Germinal center (tissue), 1 donor: ENCODE results near the gene MTA2.

Source experiments
- DNase-seq: peaks from one replicate; pipeline ENCODE4 v3.0.0; 2012; ENCODE audit warnings: mixed read lengths, low spot score

MTA2 gene

DNA sequence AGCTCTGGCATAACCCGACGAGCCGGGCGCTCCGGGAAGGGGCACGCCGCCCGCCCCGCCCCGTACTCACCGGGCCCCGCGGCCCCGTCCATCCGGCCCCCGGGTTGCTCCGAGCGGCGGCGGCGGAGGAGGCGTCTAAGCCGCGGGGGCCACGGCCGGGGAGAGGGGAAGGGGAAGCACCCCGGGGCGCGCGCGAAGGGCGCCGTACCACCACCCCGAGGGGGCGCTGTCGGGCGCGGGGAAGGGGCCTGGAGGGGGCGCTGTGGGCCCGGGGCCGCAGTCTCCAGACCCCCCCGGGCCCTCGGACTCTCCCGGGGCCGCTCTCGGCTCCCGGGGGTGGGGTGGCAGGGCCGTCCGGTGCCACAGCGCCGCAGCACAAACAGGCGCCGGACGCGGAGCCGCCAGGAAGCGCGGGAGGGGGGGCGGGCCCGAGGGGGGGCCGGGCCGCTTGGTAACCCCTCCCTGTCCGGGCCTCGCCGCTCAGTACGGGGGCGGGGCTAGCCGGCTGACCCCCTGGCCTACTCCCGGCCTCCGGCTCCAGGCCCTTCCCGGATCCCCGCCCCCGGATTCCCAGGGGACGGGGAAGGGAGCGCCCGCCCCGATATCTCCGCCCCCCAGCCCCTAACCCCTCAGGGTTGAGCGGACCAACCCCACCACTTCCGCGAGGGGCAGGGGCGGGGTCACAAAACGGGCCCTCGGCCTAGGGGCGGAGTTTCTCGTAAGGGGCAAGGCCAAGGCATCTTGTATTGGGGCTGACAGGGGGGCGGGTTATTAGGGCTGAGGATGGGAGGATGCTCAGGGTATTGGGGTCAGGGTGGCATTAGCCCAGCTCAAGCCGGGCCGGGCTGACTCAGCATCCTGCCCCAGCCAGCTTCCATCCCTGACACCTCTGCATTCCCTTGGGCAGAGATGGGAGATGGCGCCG is 11.0 kb upstream of the MTA2 start, which contains the start of the genes EML3 and ROM1:
TSS of gene EML3 (minus strand) at position 410 of the 925 bp plus-strand sequence. CDS start at position 92, 318 bp downstream.
TSS of gene ROM1 (plus strand) at position 892 of the 925 bp plus-strand sequence. CDS start at position 917, 25 bp downstream.
- peak; percentile 94 for DNase-seq

DNA sequence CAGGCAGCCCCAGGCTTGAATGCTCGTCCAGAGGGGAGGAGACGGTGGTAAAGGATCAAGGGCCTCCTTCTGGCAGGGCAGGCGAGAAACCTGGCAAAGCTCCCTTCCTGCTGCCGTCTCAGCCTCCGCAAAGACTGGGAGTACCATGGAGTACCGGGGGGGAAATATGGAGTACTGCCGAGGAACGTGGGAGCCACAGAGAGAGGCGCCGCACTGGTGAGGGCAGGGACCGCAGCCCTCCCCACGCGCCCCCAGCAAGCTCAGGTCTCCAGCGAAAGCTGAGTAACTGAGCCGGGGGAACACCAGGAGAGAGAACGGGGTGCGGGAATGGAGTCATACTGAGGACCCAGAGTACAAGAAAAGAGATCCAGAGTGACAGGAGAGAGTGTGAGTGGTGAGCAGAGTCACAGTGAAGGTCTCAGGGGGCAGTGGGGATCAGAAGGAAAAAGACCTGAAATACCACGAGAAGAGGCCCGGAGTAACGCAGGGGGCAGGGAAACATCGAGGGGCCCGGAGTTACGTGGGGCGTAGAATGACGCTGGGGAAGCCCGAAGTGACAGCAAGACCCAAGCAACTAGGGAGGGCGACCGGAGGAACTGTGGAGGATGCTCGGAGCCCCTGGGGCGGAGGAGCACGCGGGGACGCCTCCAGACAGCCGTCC is 10.2 kb upstream of the MTA2 start:
- no peak for DNase-seq

DNA sequence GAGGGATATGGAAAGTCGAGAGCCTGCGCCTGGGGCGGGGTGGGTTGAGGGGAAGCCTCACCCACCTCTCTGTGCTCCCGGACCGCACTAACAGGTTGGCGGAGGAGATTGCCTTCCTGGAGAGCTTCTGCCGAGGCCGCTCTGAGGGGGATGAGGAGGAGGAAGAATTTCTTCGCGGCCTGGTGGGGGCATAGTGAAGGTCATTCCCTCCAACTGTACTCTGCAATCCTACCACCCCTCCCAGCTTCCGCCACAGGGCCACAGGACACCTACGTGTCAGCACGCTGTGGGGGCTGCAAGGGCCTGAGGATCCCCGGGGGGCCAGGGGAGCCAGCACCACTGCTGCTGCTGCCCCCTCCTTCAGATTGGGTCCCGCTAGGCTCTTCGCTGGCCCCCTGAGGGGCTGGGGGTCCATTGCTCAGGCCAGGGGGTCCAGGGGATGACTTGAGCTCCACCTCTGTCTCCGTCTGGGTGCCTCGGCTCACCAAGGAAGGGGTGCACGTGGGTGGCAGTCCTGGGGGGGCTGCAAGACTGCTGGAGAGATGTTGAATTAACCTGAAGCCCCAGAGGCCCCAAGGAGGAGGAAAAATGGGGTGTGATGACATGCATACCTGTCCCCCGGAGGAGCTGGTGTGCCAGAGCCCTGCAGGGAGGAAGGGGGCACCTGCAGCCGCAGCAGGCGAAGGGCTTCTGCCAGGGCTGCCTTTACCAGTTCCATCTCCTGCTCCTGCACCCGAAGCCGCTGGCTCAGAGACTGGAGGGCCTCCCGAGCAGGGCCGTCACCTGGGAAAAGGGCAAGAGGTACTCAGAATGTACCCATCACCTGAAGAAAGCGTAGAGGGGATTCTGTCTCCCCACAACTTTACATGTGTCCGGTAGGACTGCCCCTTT is 9.4 kb upstream of the MTA2 start:
- DNase-seq = no peak

DNA sequence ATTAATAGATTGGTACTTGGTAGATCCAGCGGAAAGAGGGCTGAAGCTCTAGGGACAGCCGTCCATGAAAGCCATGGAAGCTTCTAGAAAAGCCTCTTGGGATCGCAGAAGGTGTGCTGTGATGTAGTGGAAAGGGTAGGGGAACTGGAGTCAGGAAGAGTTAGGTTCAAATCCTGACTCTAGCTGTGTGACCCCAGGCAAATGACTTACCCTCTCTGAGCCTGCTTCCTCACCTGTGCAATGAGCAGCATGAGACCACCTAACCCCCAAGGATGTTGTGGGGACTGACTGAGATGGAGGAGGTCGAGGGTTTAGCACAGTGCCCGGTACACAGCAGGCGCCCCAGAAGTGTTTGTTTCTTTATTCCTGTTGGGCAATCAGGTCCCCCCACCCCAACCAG is 8.7 kb upstream of the MTA2 start:
- DNase-seq = no peak

DNA sequence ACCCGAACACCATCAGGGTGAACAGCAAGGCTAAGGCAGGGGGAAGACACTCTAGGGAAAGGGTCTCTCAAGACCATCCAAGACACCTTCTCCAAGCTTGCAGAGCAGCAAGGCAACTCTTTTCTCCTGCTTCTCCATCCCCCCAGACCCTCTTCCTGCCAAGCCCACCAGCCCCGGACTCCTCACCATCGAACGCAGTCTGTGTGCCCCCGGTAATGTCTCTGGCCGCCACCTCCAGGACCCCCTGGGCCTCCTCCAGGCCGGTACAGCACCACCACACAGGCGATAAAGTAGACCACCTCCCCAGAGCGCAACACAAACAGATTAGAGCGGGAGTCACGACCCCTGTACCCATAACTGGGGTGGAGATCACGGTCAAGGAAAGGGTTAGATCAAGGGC is 7.1 kb upstream of the MTA2 start:
- no peak for DNase-seq

DNA sequence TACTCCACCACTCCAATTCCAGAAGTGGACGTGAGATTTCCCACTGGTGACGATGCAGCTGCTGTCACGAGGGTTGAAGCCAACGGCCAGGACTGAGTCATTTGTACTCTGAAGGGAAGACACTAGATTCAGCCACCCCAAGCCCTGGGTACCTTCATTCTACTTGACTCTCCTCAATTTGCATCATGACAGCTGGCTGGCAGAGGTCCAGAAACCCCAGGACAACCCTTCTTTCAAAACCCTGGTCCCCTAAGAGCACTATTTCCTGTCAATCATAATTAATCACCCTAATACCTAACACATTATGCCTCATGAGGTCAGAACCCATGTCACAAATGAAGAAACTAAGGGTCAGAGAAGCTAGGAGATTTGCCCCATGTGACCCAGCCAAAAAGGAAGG is 6.0 kb upstream of the MTA2 start:
- no peak for DNase-seq

DNA sequence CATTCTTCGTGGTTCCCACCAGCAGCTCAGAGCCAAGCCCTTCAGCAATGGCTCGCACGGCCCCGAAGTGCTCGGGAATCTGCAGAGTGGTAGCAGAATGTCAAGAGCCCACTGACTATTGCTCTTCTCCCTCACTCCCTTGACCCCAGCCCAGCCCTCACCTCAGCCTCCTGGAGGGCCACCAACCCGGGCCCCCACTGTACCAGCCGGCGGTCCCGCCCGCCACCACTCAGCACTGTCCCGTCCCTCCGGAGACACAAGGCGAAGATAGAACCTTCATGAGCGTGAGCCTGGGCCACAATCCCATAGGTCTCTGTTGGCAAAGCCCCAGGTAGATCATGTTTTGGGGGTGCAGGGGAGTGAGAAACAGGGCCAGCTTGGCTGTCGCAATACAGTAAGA is 4.2 kb upstream of the MTA2 start:
- DNase-seq = no peak

DNA sequence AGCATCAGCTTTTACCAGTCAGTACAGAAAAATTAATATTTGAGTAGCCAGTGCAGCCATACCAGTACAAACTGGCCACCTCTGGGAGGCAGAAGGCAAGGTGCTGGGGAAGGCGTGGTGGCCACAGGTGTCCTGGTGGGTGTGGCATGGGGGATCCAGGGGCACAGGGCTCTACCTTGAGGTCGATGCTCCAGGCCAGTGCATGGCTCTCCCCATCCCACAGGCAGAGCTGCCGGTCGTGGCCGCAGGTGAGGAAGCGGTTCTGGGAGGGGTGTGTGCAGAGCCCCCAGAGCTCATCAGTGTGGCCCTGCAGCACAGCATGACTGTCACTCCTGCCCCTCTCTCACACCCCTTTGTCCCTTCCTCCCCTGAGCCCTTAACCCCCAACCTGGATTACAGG is 3.8 kb upstream of the MTA2 start:
- no peak for DNase-seq

DNA sequence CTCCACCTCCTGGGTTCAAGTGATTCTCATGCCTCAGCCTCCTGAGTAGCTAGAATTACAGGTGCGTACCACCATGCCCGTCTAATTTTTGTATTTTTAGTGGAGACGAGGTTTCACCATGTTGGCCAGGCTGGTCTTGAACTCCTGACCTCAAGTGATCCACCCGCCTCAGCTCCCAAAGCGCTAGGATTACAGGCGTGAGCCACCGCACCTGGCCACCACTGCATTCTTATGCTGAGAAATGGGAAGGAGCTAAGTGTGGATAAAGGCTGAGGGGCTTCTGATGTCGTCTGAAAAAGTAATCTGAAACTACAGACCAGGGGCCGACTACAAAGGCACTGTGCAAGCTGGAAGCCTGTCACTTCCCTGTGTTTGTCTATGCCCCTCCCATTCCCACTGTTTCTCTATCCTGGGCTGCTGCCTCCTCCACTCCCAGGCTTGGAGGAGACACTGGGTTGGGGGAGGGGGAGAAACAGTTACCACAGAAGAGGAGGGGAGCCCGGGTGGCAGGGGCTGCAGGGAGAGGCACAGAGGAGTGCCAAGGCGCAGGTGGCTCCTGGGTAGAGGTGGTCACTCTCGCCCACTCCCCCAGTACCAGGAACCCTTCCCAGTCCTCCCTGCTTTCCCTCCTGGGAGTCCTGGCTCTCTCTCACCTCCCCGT is 2.9 kb upstream of the MTA2 start:
- DNase-seq = no peak

DNA sequence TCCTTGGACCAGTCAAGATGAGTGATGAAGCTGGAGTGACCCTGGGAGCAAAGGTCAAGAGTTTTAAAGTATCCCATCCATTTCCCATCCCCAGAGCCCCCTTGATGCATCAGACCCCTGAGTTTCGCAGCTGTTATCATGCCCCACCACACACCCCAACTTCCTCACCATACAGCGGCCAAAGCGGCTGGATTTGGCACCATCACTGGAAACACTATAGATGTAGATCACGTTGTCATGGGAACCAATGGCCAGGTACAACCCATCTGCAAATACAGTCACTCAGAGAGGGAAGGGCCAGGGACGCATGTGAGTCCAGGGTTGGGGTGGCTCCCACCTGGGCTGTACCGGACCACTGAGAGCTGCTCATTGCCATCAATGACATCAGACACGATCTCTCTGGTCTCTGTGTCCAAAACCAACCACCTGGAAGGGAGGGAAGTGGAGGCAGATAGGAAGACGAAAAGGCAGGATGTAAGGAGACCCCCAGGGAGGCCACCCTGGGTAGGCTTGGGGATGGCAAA is 2.2 kb upstream of the MTA2 start:
- no peak for DNase-seq

DNA sequence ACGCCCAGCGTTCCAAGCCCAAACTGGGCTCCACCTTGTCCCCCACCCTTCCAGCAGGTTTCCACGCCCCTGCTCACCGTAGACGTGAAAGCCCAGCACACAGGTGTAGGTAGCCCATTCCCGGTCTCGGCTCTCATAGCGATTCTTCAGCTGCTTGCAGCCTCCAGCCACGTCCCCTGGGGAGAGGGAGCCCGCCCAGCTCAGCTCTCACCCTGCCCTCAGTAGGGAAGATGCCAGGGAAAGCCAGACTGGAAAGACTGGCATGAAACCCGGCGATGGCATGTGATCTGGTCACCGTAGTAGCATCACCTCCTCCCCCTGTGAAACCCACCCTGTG is 1.4 kb upstream of the MTA2 start:
- DNase-seq = no peak

DNA sequence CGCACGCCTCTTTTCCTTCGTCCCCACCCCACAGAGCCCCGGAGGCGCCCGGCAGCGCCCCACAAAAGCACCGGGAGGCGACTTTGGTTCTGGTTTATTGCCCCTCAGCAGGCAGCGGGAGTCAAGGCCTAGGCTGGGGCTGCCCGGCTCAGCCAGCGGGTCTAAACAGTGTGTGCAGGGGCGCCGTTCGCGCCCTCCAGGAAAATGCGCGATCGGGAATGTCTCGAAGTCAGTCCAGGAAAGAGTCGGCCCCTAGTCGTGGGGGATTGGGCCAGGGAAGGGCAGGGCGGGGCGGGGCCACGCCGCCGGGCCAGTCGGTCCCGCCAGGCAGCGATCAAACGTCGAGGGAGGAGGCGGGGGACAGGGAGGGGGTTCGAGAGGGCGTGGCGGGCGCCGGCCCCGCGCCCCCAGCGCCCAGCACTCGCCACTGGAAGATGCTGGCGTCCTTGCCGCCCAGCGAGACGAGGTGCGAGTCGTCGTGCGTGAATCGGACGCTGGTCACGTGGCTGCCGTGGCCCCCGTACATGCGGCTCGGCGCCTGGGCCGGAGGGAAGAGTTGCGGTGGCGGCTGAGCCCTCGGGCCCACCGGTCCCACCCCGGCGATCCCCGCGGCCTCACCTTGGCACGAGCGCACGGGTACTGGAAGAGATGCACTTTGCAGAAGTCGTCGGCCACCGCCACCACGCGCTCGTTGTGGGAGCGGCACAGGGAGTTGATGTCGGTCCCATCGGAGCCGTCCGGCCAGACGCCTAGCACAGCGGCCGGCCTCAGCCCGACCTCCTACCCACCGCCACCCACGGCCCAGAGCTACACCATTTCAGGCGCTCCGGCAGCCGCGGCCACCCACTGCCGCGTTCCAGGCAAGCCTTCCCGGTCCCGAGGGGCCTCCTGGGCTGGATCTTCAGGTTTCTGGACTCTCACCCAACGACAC is 741 bp upstream of the MTA2 start:
- peak; percentile 51 for DNase-seq

DNA sequence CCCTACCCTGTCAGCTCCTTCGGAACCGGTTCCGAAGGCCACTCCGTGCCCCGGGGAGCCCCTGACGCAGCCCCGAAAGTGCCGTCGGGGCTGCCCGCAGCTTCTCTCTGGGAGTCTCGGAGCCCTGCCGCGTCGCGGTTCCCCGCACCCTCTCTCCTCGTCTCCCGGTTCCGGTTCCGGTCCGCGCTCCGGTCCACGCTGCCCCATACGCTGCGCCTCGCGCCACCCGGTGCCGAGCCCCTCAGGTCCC is 618 bp downstream of the MTA2 start:
- DNase-seq = peak; percentile 40

DNA sequence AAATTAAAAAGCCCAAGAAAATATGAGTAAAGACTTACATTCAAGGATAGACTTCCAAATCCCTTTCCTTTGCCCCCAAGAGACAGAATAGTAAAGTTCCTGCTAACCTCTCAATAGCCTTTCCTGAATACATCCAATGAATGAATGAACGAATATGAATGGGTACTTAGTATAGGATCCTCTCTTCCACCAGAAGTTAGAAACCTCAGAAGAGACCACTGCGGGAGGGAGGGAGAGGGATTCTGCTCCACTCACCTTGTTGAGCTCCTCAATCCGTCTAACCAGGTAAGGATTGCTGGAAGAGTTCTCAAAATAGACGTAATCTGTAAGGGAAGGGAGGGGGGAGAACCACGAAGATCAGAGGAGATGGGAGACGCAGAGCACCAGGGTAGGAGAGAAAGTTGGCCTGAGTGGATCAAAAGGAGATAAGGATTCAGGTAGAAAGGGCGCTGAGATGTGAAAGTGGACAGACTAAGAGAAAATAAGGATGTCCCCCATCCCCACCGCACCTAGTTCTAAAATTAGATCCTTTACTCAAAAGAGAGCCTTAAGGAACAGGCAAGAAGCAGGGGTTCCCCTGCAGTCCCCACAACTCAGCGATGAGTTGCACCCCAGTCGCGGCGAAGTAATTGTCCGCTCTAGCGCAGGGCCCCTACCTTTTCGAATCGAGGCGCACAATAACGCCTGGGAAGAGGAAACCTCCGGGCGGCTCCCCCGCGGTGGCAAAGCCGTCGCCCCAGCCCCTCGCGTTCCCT is 1.1 kb downstream of the MTA2 start:
- DNase-seq = peak; percentile 29

DNA sequence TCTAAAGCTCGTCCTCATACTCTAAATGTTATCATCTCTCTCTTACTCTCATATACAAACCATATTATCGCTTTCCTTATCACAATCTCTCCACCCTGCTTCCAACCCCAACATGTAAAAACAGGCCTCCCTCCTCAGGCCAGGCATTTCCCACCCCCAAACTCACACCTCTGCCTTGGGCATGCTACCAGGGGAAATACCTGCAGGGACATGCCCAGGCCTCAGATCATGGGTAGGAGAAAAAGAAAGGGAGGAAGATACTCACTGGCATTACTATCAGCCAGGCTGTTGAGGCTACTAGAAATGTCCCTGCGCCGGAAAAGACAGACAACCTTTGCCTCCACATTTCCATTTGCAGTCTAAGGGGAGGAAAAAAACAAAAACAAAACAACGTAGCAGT is 1.8 kb downstream of the MTA2 start:
- no peak for DNase-seq

DNA sequence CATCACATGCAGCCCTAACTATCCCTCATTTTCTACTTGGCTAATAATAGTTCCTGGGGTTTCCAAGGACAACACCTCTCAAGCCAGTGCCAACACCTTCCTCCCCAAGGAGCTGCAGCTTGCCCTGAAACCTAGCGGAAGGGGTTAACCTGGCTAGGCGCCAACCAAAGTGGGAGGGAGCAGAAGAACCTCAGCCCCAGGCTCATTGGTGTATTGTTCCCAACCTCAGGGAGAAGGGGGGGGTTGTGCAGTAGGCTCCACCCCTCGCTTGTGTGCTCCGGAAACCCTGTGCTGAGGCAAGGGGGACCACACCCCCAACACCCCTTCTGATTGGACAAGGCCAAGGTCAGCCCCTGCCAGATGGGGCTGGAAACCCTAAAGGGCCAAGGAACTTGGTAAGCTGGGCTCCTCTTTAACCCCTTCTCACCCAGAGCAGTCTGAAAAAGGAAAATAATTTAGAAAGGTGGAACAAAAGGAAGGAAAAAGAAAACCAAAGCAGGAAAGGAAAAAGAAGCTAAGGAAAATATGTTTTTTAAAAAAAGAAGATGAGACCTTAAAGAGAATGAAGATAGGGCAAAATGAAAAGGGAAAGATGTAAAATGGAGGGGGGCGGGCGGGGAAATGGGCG is 2.5 kb downstream of the MTA2 start:
- DNase-seq = peak; percentile 96

DNA sequence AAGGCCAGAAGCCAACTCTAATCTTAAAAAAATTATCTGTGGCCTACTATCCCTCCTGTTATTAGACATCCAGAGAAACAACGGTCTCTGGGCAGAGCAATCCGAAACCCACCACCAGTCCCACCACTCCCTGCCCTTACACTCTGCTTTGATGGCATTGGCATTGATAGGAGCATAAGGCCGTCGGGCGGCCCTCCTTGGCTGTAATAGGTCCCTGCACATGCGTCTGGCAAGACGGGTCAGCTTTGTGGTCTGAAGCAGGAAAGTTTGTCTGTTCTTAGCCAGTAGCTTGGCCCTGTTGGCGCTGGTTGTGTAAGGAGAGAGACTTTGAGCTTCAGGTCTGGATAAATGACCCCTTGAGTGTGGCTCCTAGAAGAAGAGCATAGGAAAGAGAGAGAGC is 6.5 kb downstream of the MTA2 start:
- DNase-seq = no peak

DNA sequence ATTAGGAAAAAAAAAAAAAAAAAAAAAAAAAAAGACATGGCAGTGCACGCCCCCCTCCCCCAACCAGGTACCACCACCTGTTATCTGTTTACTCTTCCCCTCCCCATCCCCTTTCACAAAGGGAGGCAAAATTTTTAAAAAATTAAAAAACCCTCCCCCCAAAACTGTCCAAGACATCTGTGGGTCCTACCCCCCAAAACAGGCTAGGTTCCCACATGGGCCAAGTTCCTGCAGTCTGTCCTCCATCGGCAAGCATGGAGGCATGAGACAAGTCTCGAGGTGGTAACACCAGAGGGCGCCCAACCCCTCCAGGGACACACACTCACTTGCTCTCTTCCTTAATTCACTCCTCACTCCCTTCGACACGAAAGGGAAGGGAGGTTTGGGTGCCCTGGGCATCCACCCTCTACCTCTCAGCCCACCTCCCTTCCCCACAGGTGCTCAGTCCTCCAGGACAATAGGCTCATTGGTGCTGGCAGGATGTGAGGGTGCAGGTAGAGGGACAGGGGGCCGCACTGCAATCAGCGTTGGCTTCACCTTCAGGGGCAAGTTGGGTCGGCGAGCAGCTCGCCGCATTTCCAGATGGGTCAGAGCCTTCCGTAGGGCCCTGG is 8.1 kb downstream of the MTA2 start:
- DNase-seq = peak; percentile 67

DNA sequence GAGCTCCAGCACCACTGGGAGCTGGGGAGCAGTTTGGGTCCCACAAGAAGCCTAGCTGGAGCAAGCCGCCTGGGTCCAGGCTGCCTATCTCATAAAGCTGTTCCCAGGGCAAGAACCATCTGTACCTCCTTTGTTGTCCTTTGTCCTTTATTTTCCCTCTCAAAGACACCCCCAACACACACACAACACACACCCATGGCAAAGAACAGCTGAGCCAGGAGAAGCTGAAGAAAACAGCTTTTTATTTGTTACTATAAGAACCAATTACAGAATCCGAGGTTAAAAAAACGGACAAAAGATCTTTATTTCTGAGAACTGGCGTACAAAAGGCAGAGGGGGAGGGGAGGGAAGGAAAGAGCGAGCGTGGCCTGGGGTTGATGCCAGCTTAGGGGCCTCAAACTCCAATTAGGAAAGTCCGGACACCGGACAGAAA is 8.7 kb downstream of the MTA2 start:
- DNase-seq = no peak
